Measurements from ENCODE around the gene LCN1.

Gene LCN1

GRCh38 chr9:135574943-135575342 is 53.7 kb downstream of the LCN1 start:
- no peak for DNase-seq
